Measurements from ENCODE around the gene RNH1. TPM values are rescaled to one million over a fixed set of nuclear protein-coding genes. Genes with fewer than 3 reads are reported as not detected.

Gene RNH1
- total and polyA plus RNA-seq, 10 of the 15 experiments (the other 5 are each of a cell fraction or from before 2014, with no cell fraction given), result 2.3 to 162 (median 72.1) TPM

- TF ChIP-seq SMC3 (IDR thresholded peaks at IDR 0.05; ENCODE audit: borderline replicate concordance, low read length), result no peak
- no peak for TF ChIP-seq NRF1 (conservative IDR thresholded peaks at IDR 0.05; ENCODE audit: low read depth, low read length)
- no peak for TF ChIP-seq HCFC1 (IDR thresholded peaks at IDR 0.05; ENCODE audit: low read length)
- no peak for TF ChIP-seq MTA3 (IDR thresholded peaks at IDR 0.05; ENCODE audit: borderline replicate concordance, low read length)
- no peak for TF ChIP-seq PML (IDR thresholded peaks at IDR 0.05; ENCODE audit: low read length)
- no peak for TF ChIP-seq SMARCA5 (IDR thresholded peaks at IDR 0.05)
- TF ChIP-seq HSF1 (IDR thresholded peaks at IDR 0.05; ENCODE audit: low read depth, low read length), result no peak
- TF ChIP-seq TBL1XR1 (IDR thresholded peaks at IDR 0.05; ENCODE audit: low read depth, low read length), result no peak
- TF ChIP-seq JUND (IDR thresholded peaks at IDR 0.05; ENCODE audit: low read depth, low read length), result no peak
- no peak for TF ChIP-seq POLR2AphosphoS5 (IDR thresholded peaks at IDR 0.05; ENCODE audit: low read length)
- no peak for TF ChIP-seq BCL3 (IDR thresholded peaks at IDR 0.05; ENCODE audit: borderline replicate concordance, insufficient read depth, low read depth, low read length, poor library complexity, severe bottlenecking)
These were observed 16.1 kb downstream of the RNH1 start (continued) for GRCh38 chr11:490930-491260.

GRCh38 chr11:490186-490929, 16.7 kb downstream of the RNH1 start:
- WGBS (ENCODE audit: insufficient coverage, insufficient replicate concordance, low lambda C conversion rate, missing lambda C conversion rate), result 95% methylated on average over 38 of the region's 38 CpGs
- no peaks in the 10 kb centered on the region for H3K4me1 ChIP-seq (ENCODE audit: control insufficient read depth, insufficient read depth, low read length)
- no peaks in the 10 kb centered on the region for H4K20me1 ChIP-seq (ENCODE audit: control insufficient read depth, insufficient read depth)
- no peak overlapping the region for H2AFZ ChIP-seq (ENCODE audit: control insufficient read depth, low read depth, low read length)
- intact Hi-C loops (cut with micrococcal nuclease; ENCODE audit: unreplicated experiment), result no loop called here
- POLR2A ChIA-PET, result no interaction called here
- no peak overlapping the region for H3K4me3 ChIP-seq
- no peaks in the 10 kb centered on the region for H3K79me2 ChIP-seq (ENCODE audit: control insufficient read depth, insufficient read depth, low read length)
- no peak overlapping the region for H3K9ac ChIP-seq (ENCODE audit: control insufficient read depth, insufficient read depth, low read length)
- DNase-seq (ENCODE audit: low read depth, low spot score) (no peak), ATAC-seq (no peak), FAIRE-seq (no peak)
- in situ Hi-C loops (cut with MboI), result no loop called here
- no peaks in the 10 kb centered on the region for H3K9me3 ChIP-seq (replicated peaks; ENCODE audit: control insufficient read depth, insufficient read depth, low read length)
- TF ChIP-seq ZBTB4 (CRISPR knock-in tag; IDR thresholded peaks at IDR 0.05) (no peak), BHLHE40 (IDR thresholded peaks at IDR 0.05; ENCODE audit: borderline replicate concordance in 1 of 2, low read depth in 2 of 2, low read length in 1 of 2) (no peak), SIX5 (IDR thresholded peaks at IDR 0.05; ENCODE audit: low read depth, low read length, severe bottlenecking) (no peak), CHD4 (IDR thresholded peaks at IDR 0.05) (no peak), SMC3 (IDR thresholded peaks at IDR 0.05; ENCODE audit: borderline replicate concordance, low read length) (no peak)
- H3K36me3 ChIP-seq (ENCODE audit: control insufficient read depth in 2 of 2, insufficient read depth in 2 of 2, low read length in 1 of 2), result peaks cover 4 to 11% of the 10 kb centered on the region in 2 experiments; a peak in 3 of 4 replicates
- H3K27ac ChIP-seq (ENCODE audit: control insufficient read depth, insufficient read depth), result no peak overlapping the region
- H3K27me3 ChIP-seq (replicated peaks in 1 of 2; ENCODE audit: control insufficient read depth in 2 of 2, insufficient read depth in 2 of 2, low read length in 1 of 2), result no peaks in the 10 kb centered on the region
- RAD21 ChIA-PET (ENCODE audit: unreplicated experiment), result no interaction called here
- CTCF ChIA-PET, result no interaction called here
- SMC1A ChIA-PET (ENCODE audit: uncharacterized antibody, unreplicated experiment), result no interaction called here
- BruUV-seq (replicated peaks), result no TSS peak
- no peak overlapping the region for H3K4me2 ChIP-seq (ENCODE audit: control insufficient read depth, insufficient read depth)
